Measurements from ENCODE around the gene XXYLT1. TPM values are rescaled to one million over a fixed set of nuclear protein-coding genes. Genes with fewer than 3 reads are reported as not detected.

XXYLT1 gene
- total and polyA plus RNA-seq, 10 of the 15 experiments (the other 5 are each of a cell fraction or from before 2014, with no cell fraction given): 1.2 to 14.2 (median 9.3) TPM

GRCh38 chr3:195297446-195297845 lies 26.5 kb upstream of the XXYLT1 start:
- no peak overlapping the region for H3K9ac ChIP-seq (ENCODE audit: control insufficient read depth, insufficient read depth, low read length)
- FAIRE-seq (no peak), DNase-seq (ENCODE audit: low read depth, low spot score) (peak; percentile 5), ATAC-seq (peak; percentile 45)
- H3K27ac ChIP-seq (ENCODE audit: control insufficient read depth, insufficient read depth): no peak overlapping the region
- ChIA-PET CTCF (interaction anchor here (1.0 to 1.6 kb wide), 3 partner anchors 10 to 26 kb away, joined by 4 to 10 read pairs (median 7); partner anchors contain the start of gene XXYLT1), RAD21 (ENCODE audit: unreplicated experiment) (interaction anchor here (1.0 to 1.7 kb wide), 2 partner anchors 26 to 143 kb away, joined by 4 to 5 read pairs; partner anchors contain the start of gene XXYLT1), POLR2A (interaction anchor here (0.7 kb wide), 1 partner anchor 274 kb away, joined by 3 read pairs; no protein-coding TSS in a partner anchor), SMC1A (ENCODE audit: uncharacterized antibody, unreplicated experiment) (interaction anchor here (0.8 to 1.0 kb wide), 5 partner anchors 10 to 42 kb away, joined by 3 to 4 read pairs (median 3); no protein-coding TSS in a partner anchor)
- no TSS peak for BruUV-seq (replicated peaks)
- H3K4me1 ChIP-seq (ENCODE audit: control insufficient read depth, insufficient read depth, low read length): no peaks in the 10 kb centered on the region
- H3K79me2 ChIP-seq (ENCODE audit: control insufficient read depth, insufficient read depth, low read length): no peaks in the 10 kb centered on the region
- intact Hi-C loops (cut with micrococcal nuclease; ENCODE audit: unreplicated experiment) (loop anchor here (5.0 kb wide), 1 partner anchor 145 kb away; the partner anchor contains the start of gene ACAP2), in situ Hi-C loops (cut with MboI) (no loop called here)
- H3K4me2 ChIP-seq (ENCODE audit: control insufficient read depth, insufficient read depth): no peak overlapping the region
- no peaks in the 10 kb centered on the region for H3K9me3 ChIP-seq (replicated peaks; ENCODE audit: control insufficient read depth, insufficient read depth, low read length)
- H3K27me3 ChIP-seq (replicated peaks in 1 of 2; ENCODE audit: control insufficient read depth in 2 of 2, insufficient read depth in 2 of 2, low read length in 1 of 2): no peaks in the 10 kb centered on the region
- H3K36me3 ChIP-seq (ENCODE audit: control insufficient read depth in 2 of 2, insufficient read depth in 2 of 2, low read length in 1 of 2): peaks cover 0 to 23% of the 10 kb centered on the region in 2 experiments; a peak in 3 of 4 replicates
- no peak overlapping the region for H2AFZ ChIP-seq (ENCODE audit: control insufficient read depth, low read depth, low read length)
- TF ChIP-seq, protein P1, sequence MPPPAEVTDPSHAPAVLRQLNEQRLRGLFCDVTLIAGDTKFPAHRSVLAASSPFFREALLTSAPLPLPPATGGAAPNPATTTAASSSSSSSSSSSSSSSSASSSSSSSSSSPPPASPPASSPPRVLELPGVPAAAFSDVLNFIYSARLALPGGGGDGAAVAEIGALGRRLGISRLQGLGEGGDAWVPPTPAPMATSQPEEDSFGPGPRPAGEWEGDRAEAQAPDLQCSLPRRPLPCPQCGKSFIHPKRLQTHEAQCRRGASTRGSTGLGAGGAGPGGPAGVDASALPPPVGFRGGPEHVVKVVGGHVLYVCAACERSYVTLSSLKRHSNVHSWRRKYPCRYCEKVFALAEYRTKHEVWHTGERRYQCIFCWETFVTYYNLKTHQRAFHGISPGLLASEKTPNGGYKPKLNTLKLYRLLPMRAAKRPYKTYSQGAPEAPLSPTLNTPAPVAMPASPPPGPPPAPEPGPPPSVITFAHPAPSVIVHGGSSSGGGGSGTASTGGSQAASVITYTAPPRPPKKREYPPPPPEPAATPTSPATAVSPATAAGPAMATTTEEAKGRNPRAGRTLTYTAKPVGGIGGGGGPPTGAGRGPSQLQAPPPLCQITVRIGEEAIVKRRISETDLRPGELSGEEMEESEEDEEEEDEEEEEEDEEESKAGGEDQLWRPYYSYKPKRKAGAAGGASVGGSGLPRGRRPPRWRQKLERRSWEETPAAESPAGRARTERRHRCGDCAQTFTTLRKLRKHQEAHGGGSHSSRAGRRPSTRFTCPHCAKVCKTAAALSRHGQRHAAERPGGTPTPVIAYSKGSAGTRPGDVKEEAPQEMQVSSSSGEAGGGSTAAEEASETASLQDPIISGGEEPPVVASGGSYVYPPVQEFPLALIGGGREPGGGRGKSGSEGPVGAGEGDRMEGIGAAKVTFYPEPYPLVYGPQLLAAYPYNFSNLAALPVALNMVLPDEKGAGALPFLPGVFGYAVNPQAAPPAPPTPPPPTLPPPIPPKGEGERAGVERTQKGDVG (CRISPR knock-in tag; IDR thresholded peaks at IDR 0.05): no peak
- TF ChIP-seq ASH2L (IDR thresholded peaks at IDR 0.05; ENCODE audit: borderline replicate concordance, low read depth): no peak
- TF ChIP-seq MYB (IDR thresholded peaks at IDR 0.05; ENCODE audit: borderline replicate concordance, low read depth, low read length): no peak
- TF ChIP-seq ATF3 (IDR thresholded peaks at IDR 0.05; ENCODE audit: borderline replicate concordance, extremely low read depth, low read depth, low read length): no peak
- TF ChIP-seq ZZZ3 (IDR thresholded peaks at IDR 0.05; ENCODE audit: control insufficient read depth, insufficient read length, low read depth): no peak
- TF ChIP-seq IKZF1 (conservative IDR thresholded peaks at IDR 0.05): no peak
- TF ChIP-seq CBX3 (IDR thresholded peaks at IDR 0.05; ENCODE audit: borderline replicate concordance, low read depth): no peak
- TF ChIP-seq CREB1 (IDR thresholded peaks at IDR 0.05; ENCODE audit: low read depth): no peak
- TF ChIP-seq IKZF2 (IDR thresholded peaks at IDR 0.05): no peak
- no peak for TF ChIP-seq TARDBP (IDR thresholded peaks at IDR 0.05; ENCODE audit: borderline replicate concordance)
- no peak for TF ChIP-seq SKIL (IDR thresholded peaks at IDR 0.05; ENCODE audit: low read depth, poor library complexity, severe bottlenecking)
- TF ChIP-seq, protein P2, sequence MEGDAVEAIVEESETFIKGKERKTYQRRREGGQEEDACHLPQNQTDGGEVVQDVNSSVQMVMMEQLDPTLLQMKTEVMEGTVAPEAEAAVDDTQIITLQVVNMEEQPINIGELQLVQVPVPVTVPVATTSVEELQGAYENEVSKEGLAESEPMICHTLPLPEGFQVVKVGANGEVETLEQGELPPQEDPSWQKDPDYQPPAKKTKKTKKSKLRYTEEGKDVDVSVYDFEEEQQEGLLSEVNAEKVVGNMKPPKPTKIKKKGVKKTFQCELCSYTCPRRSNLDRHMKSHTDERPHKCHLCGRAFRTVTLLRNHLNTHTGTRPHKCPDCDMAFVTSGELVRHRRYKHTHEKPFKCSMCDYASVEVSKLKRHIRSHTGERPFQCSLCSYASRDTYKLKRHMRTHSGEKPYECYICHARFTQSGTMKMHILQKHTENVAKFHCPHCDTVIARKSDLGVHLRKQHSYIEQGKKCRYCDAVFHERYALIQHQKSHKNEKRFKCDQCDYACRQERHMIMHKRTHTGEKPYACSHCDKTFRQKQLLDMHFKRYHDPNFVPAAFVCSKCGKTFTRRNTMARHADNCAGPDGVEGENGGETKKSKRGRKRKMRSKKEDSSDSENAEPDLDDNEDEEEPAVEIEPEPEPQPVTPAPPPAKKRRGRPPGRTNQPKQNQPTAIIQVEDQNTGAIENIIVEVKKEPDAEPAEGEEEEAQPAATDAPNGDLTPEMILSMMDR (IDR thresholded peaks at IDR 0.05 in 2 of 3, conservative IDR thresholded peaks at IDR 0.05 in 1 of 3; ENCODE audit: control insufficient read depth in 2 of 3, extremely low read depth in 1 of 3, insufficient read depth in 1 of 3, low read depth in 3 of 3, low read length in 3 of 3): no peak
- no peak for TF ChIP-seq NR2C2 (IDR thresholded peaks at IDR 0.05; ENCODE audit: borderline replicate concordance, control insufficient read depth, insufficient read length, low read depth)
- no peaks in the 10 kb centered on the region for H4K20me1 ChIP-seq (ENCODE audit: control insufficient read depth, insufficient read depth)
- no peak overlapping the region for H3K4me3 ChIP-seq
